GM19452 (cell line): ENCODE data around the gene CCL26.
A peak's percentile ranks its signal among the peaks of the same experiment; 100 is the strongest.
"Not testable (repeated sequence)": the region's sequence is repeated elsewhere in the genome, so short reads cannot be mapped to it uniquely, and the experiment has no call there.

Experiments
- ATAC-seq: cut with Tn5 transposase; IDR thresholded peaks from one replicate; pipeline ENCODE4 v1.9.1; 2021; ENCODE audit not compliant: unreplicated experiment

The CCL26 gene

GRCh38 chr7:75739796-75740672 is 32.0 kb downstream of the CCL26 start:
- ATAC-seq: no peak

- peak; percentile 94 for ATAC-seq
Measured at GRCh38 chr7:75738975-75739795, 32.8 kb downstream of the CCL26 start.

GRCh38 chr7:75738604-75738974 is 33.4 kb downstream of the CCL26 start, which contains the start of gene HIP1:
TSS of gene HIP1 (minus strand) at chr7:75738941. CDS start at chr7:75738920, 21 bp downstream.
- ATAC-seq: peak; percentile 6

- ATAC-seq: no peak
Measured at GRCh38 chr7:75737856-75738603, 34.0 kb downstream of the CCL26 start.

- no peak for ATAC-seq
Measured at GRCh38 chr7:75735581-75736350, 36.2 kb downstream of the CCL26 start.

GRCh38 chr7:75734586-75735458 is 37.2 kb downstream of the CCL26 start:
- no peak for ATAC-seq

- ATAC-seq: no peak
Measured at GRCh38 chr7:75732764-75733630, 39.0 kb downstream of the CCL26 start.

- no peak for ATAC-seq
Measured at GRCh38 chr7:75732016-75732521, 39.9 kb downstream of the CCL26 start.

GRCh38 chr7:75729851-75730274 is 42.1 kb downstream of the CCL26 start:
- ATAC-seq: no peak

GRCh38 chr7:75727881-75728593 is 44.0 kb downstream of the CCL26 start:
- no peak for ATAC-seq

GRCh38 chr7:75727351-75727750 is 44.7 kb downstream of the CCL26 start:
- not testable (repeated sequence) for ATAC-seq

GRCh38 chr7:75725306-75725705 is 46.7 kb downstream of the CCL26 start:
- ATAC-seq: no peak

- no peak for ATAC-seq
Measured at GRCh38 chr7:75723444-75723843, 48.6 kb downstream of the CCL26 start.

- ATAC-seq: no peak
Measured at GRCh38 chr7:75722373-75722772, 49.6 kb downstream of the CCL26 start.

- ATAC-seq: not testable (repeated sequence)
Measured at GRCh38 chr7:75721922-75722321, 50.1 kb downstream of the CCL26 start.

GRCh38 chr7:75721426-75721825 is 50.6 kb downstream of the CCL26 start:
- ATAC-seq: no peak

- no peak for ATAC-seq
Measured at GRCh38 chr7:75719626-75720025, 52.4 kb downstream of the CCL26 start.
